SU-DHL-6 (cell line): ENCODE results near the gene SPINK1.

ENCODE experiments used
- EZH2phosphoT487 ChIP-seq: fragments of 200-600 bp; sonication (generic), shearing (Covaris generic); conservative IDR thresholded peaks from 2 replicates; pipeline ENCODE4 v1.6.1; 2018; ENCODE audit warnings: mild to moderate bottlenecking, antibody characterized with exemption, low read length, moderate library complexity, mixed read lengths
- TF ChIP-seq, protein P1 (sequence below): fragments of 200-600 bp; sonication (generic); IDR thresholded peaks from one replicate; pipeline ENCODE4 v1.5.1; 2017; ENCODE audit warnings: antibody characterized with exemption, mild to moderate bottlenecking, low read length, moderate library complexity; ENCODE audit not compliant: insufficient read depth, poor library complexity, severe bottlenecking

DNA sequence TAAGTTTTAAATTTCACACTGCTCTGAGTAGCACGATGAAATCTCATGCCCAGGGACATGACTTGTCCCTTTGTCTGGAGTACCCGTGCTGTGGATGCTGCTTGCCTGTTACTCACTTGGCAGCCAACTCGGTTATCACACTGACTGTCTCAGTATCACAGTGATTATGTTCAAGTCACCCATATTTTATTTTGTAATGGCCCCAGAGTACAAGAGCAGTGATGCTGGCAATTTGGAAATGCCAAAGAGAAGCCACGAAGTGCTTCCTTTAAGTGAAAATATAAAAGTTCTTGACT lies 24.3 kb upstream of the SPINK1 start:
- TF ChIP-seq, protein P1, sequence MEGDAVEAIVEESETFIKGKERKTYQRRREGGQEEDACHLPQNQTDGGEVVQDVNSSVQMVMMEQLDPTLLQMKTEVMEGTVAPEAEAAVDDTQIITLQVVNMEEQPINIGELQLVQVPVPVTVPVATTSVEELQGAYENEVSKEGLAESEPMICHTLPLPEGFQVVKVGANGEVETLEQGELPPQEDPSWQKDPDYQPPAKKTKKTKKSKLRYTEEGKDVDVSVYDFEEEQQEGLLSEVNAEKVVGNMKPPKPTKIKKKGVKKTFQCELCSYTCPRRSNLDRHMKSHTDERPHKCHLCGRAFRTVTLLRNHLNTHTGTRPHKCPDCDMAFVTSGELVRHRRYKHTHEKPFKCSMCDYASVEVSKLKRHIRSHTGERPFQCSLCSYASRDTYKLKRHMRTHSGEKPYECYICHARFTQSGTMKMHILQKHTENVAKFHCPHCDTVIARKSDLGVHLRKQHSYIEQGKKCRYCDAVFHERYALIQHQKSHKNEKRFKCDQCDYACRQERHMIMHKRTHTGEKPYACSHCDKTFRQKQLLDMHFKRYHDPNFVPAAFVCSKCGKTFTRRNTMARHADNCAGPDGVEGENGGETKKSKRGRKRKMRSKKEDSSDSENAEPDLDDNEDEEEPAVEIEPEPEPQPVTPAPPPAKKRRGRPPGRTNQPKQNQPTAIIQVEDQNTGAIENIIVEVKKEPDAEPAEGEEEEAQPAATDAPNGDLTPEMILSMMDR = no peak
- TF ChIP-seq EZH2phosphoT487 = no peak
